ELF-1 (cell line): ENCODE data around the gene SLC44A3.

Experiments used
- DNase-seq: peaks from one replicate; pipeline ENCODE4 v3.0.0-alpha.2; 2016; ENCODE audit warnings: low read depth, low spot score

SLC44A3 gene

GRCh38 chr1:94819945-94820746 is at the start of gene SLC44A3:
Gene SLC44A3, plus strand, starts transcription at chr1:94820357. Its CDS starts 95 bp downstream, at chr1:94820452.
- peak; percentile 73 for DNase-seq

GRCh38 chr1:94772230-94772641 is 47.9 kb upstream of the SLC44A3 start:
- DNase-seq = no peak

GRCh38 chr1:94772845-94773244 is 47.3 kb upstream of the SLC44A3 start:
- DNase-seq = no peak

GRCh38 chr1:94773296-94773809 is 46.8 kb upstream of the SLC44A3 start:
- DNase-seq = peak; percentile 40

- DNase-seq = peak; percentile 55
These were observed 46.2 kb upstream of the SLC44A3 start for GRCh38 chr1:94773931-94774422.

GRCh38 chr1:94776474-94776873 is 43.7 kb upstream of the SLC44A3 start:
- DNase-seq = no peak

- DNase-seq = no peak
These were observed 42.9 kb upstream of the SLC44A3 start for GRCh38 chr1:94777281-94777680.

- no peak for DNase-seq
These were observed 41.3 kb upstream of the SLC44A3 start for GRCh38 chr1:94778808-94779207.

GRCh38 chr1:94783342-94784189 is 36.6 kb upstream of the SLC44A3 start:
- no peak for DNase-seq

- DNase-seq = no peak
These were observed 36.0 kb upstream of the SLC44A3 start for GRCh38 chr1:94784190-94784515.

- no peak for DNase-seq
These were observed 32.5 kb upstream of the SLC44A3 start for GRCh38 chr1:94787691-94788090.

- DNase-seq = no peak
These were observed 29.9 kb upstream of the SLC44A3 start for GRCh38 chr1:94790246-94790645.

- DNase-seq = no peak
These were observed 29.5 kb upstream of the SLC44A3 start for GRCh38 chr1:94790670-94791069.

- DNase-seq = no peak
These were observed 27.5 kb upstream of the SLC44A3 start for GRCh38 chr1:94792473-94793295.

GRCh38 chr1:94793296-94793656 is 26.9 kb upstream of the SLC44A3 start:
- no peak for DNase-seq

- no peak for DNase-seq
These were observed 24.7 kb upstream of the SLC44A3 start for GRCh38 chr1:94795434-94795833.

GRCh38 chr1:94796266-94796665 is 23.9 kb upstream of the SLC44A3 start:
- no peak for DNase-seq

- no peak for DNase-seq
These were observed 22.9 kb upstream of the SLC44A3 start for GRCh38 chr1:94797291-94797690.

- no peak for DNase-seq
These were observed 22.1 kb upstream of the SLC44A3 start for GRCh38 chr1:94798054-94798453.

- no peak for DNase-seq
These were observed 21.7 kb upstream of the SLC44A3 start for GRCh38 chr1:94798462-94798861.

GRCh38 chr1:94799206-94799605 is 21.0 kb upstream of the SLC44A3 start:
- DNase-seq = no peak
